GM18507 (cell line): ENCODE results near the gene MLPH.

Experiments used
- DNase-seq: peaks from one replicate; pipeline ENCODE4 v3.0.0; 2011; ENCODE audit warnings: low read depth; ENCODE audit not compliant: insufficient read length; ENCODE audit errors: extremely low spot score
- FAIRE-seq: peaks from 2 replicates; lab custom pipeline; 2011; peaks lifted over from hg19 to GRCh38; lab: Jason Lieb, UNC

The MLPH gene

GRCh38 chr2:237486819-237487448 lies at the start of gene MLPH:
Gene MLPH (plus strand): TSS chr2:237487251. CDS start chr2:237493427, 6,176 bp downstream.
- no peak for DNase-seq
- no peak for FAIRE-seq

GRCh38 chr2:237437566-237437965 lies 49.5 kb upstream of the MLPH start:
- no peak for DNase-seq

GRCh38 chr2:237438080-237438940 lies 48.7 kb upstream of the MLPH start:
- no peak for FAIRE-seq

More at GRCh38 chr2:237437566-237437965, 49.5 kb upstream of the MLPH start:
- FAIRE-seq = no peak

GRCh38 chr2:237440819-237441281 lies 46.2 kb upstream of the MLPH start:
- peak; percentile 44 for FAIRE-seq
- no peak for DNase-seq

More at GRCh38 chr2:237438080-237438940, 48.7 kb upstream of the MLPH start:
- no peak for DNase-seq

GRCh38 chr2:237441605-237442274 lies 45.3 kb upstream of the MLPH start:
- DNase-seq (no peak), FAIRE-seq (no peak)

GRCh38 chr2:237444071-237444470 lies 43.0 kb upstream of the MLPH start:
- FAIRE-seq = no peak
- no peak for DNase-seq

GRCh38 chr2:237445611-237446337 lies 41.3 kb upstream of the MLPH start:
- FAIRE-seq (no peak), DNase-seq (no peak)

- FAIRE-seq = no peak
Observed at GRCh38 chr2:237446338-237446665, 40.7 kb upstream of the MLPH start.

GRCh38 chr2:237447496-237447895 lies 39.6 kb upstream of the MLPH start:
- FAIRE-seq (no peak), DNase-seq (no peak)

More at GRCh38 chr2:237446338-237446665, 40.7 kb upstream of the MLPH start:
- no peak for DNase-seq

- FAIRE-seq (no peak), DNase-seq (no peak)
Observed at GRCh38 chr2:237448171-237448570, 38.9 kb upstream of the MLPH start.

- no peak for FAIRE-seq
- no peak for DNase-seq
Observed at GRCh38 chr2:237448626-237449025, 38.4 kb upstream of the MLPH start.

GRCh38 chr2:237449193-237449881 lies 37.7 kb upstream of the MLPH start:
- DNase-seq = no peak
- no peak for FAIRE-seq

- no peak for FAIRE-seq
- no peak for DNase-seq
Observed at GRCh38 chr2:237450108-237450507, 36.9 kb upstream of the MLPH start.

- DNase-seq = no peak
- FAIRE-seq = no peak
Observed at GRCh38 chr2:237450583-237450982, 36.5 kb upstream of the MLPH start.

GRCh38 chr2:237451643-237452469 lies 35.2 kb upstream of the MLPH start:
- no peak for FAIRE-seq
- no peak for DNase-seq

GRCh38 chr2:237452861-237453260 lies 34.2 kb upstream of the MLPH start:
- DNase-seq (no peak), FAIRE-seq (no peak)

GRCh38 chr2:237453671-237454070 lies 33.4 kb upstream of the MLPH start:
- no peak for DNase-seq
- FAIRE-seq = no peak

GRCh38 chr2:237455764-237456163 lies 31.3 kb upstream of the MLPH start:
- DNase-seq (no peak), FAIRE-seq (no peak)
